CD14-positive monocyte (primary cell): ENCODE measurements around the gene HOXA7. TPM values are rescaled to one million over a fixed set of nuclear protein-coding genes. Genes with fewer than 3 reads are reported as not detected.
A peak's percentile ranks its signal among the peaks of the same experiment; 100 is the strongest.

Experiments
- DNase-seq, 3 donors: peaks; one replicate each; pipeline ENCODE4 v3.0.0-alpha.2; 2011 to 2022
- H2AFZ ChIP-seq: 2 replicates; pipeline ENCODE4 v1.6.0; 2012; ENCODE audit warnings: mild to moderate bottlenecking, low read depth, low read length, inconsistent platforms; ENCODE audit not compliant: insufficient read depth, poor library complexity, severe bottlenecking
- H3K27ac ChIP-seq, 2 donors: 1 replicate in 1 of 2; 2 replicates in 1 of 2; pipeline ENCODE4 v1.5.1; 2012 to 2013; ENCODE audit warnings: low read length in 2 of 2, control low read depth in 1 of 2, inconsistent platforms in 1 of 2, low read depth in 1 of 2, mild to moderate bottlenecking in 1 of 2
- H3K27me3 ChIP-seq, 2 donors: one replicate each; pipeline versions ENCODE4 v1.6.0 to v1.6.1; 2011 to 2013; ENCODE audit warnings: low read length in 2 of 2; ENCODE audit not compliant: control insufficient read depth in 2 of 2, insufficient read depth in 2 of 2
- H3K36me3 ChIP-seq, 2 donors: replicated peaks in 1 of 2; 1 replicate in 1 of 2; 2 replicates in 1 of 2; pipeline versions ENCODE4 v1.5.1 to v1.6.1; 2012 to 2013; ENCODE audit warnings: low read length in 2 of 2, control low read depth in 1 of 2, inconsistent platforms in 1 of 2, mild to moderate bottlenecking in 1 of 2; ENCODE audit not compliant: insufficient read depth in 2 of 2, control insufficient read depth in 1 of 2
- H3K4me1 ChIP-seq, 2 donors: 1 replicate in 1 of 2; 2 replicates in 1 of 2; pipeline versions ENCODE4 v1.5.1 to v1.6.1; 2012 to 2013; ENCODE audit warnings: low read length in 2 of 2, control low read depth in 1 of 2, inconsistent platforms in 1 of 2, mild to moderate bottlenecking in 1 of 2, moderate library complexity in 1 of 2; ENCODE audit not compliant: insufficient read depth in 2 of 2, control insufficient read depth in 1 of 2
- H3K4me2 ChIP-seq: replicated peaks from 2 replicates; pipeline ENCODE3; 2012; ENCODE audit warnings: low read length, moderate library complexity, mild to moderate bottlenecking; ENCODE audit not compliant: poor library complexity, severe bottlenecking; ENCODE audit errors: extremely low read depth
- H3K4me3 ChIP-seq, 3 experiments: fragments of 200-600 bp in 1 of 3; sonication (generic) in 1 of 3; replicated peaks in 1 of 3; 1 replicate in 2 of 3; 2 replicates in 1 of 3; pipeline ENCODE4 v1.5.1; 2011 to 2013; ENCODE audit warnings: low read length in 3 of 3, mild to moderate bottlenecking in 3 of 3, control low read depth in 2 of 3, low read depth in 2 of 3, inconsistent platforms in 1 of 3, moderate library complexity in 1 of 3
- H3K79me2 ChIP-seq: 2 replicates; pipeline ENCODE4 v1.6.0; 2012; ENCODE audit warnings: mild to moderate bottlenecking, control low read depth, inconsistent platforms, low read length, moderate library complexity; ENCODE audit not compliant: insufficient read depth
- H3K9ac ChIP-seq: 2 replicates; pipeline ENCODE4 v1.6.0; 2017; ENCODE audit warnings: low read length, mild to moderate bottlenecking; ENCODE audit not compliant: insufficient read depth, poor library complexity, severe bottlenecking
- H3K9me3 ChIP-seq, 2 donors: replicated peaks in 1 of 2; 1 replicate in 1 of 2; 2 replicates in 1 of 2; pipeline versions ENCODE4 v1.5.1 to v1.6.1; 2012 to 2013; ENCODE audit warnings: low read length in 2 of 2, control low read depth in 1 of 2; ENCODE audit not compliant: control insufficient read depth in 1 of 2, insufficient read depth in 1 of 2
- H4K20me1 ChIP-seq: 2 replicates; pipeline ENCODE4 v1.6.0; 2012; ENCODE audit warnings: mild to moderate bottlenecking, low read length, control low read depth, moderate library complexity; ENCODE audit not compliant: insufficient read depth
- H3K27ac Mint-ChIP-seq, 7 donors: one replicate each; pipeline ENCODE4 v1.8.0; 2020; ENCODE audit warnings: mild to moderate bottlenecking in 7 of 7, mixed read lengths in 7 of 7, moderate library complexity in 6 of 7, inconsistent platforms in 2 of 7
- H3K27me3 Mint-ChIP-seq, 3 donors: one replicate each; pipeline ENCODE4 v1.8.0; 2021 to 2022; ENCODE audit warnings: low read depth in 3 of 3, mild to moderate bottlenecking in 3 of 3, mixed read lengths in 3 of 3, moderate library complexity in 3 of 3, inconsistent platforms in 1 of 3
- H3K36me3 Mint-ChIP-seq, 2 donors: one replicate each; pipeline ENCODE4 v1.8.0; 2020; ENCODE audit warnings: mixed read lengths in 2 of 2, inconsistent platforms in 1 of 2, mild to moderate bottlenecking in 1 of 2
- H3K4me1 Mint-ChIP-seq: one replicate; pipeline ENCODE4 v1.8.0; 2020; ENCODE audit warnings: mild to moderate bottlenecking, mixed read lengths
- H3K4me3 Mint-ChIP-seq, 2 donors: one replicate each; pipeline ENCODE4 v1.8.0; 2020; ENCODE audit warnings: mild to moderate bottlenecking in 2 of 2, mixed read lengths in 2 of 2, moderate library complexity in 1 of 2
- H3K9me3 Mint-ChIP-seq, 7 donors: one replicate each; pipeline ENCODE4 v1.8.0; 2020 to 2022; ENCODE audit warnings: mixed read lengths in 7 of 7, mild to moderate bottlenecking in 6 of 7, moderate library complexity in 6 of 7, inconsistent platforms in 2 of 7
- CTCF ChIP-seq: fragments of 200-600 bp; IDR thresholded peaks from one replicate; pipeline ENCODE4 v1.8.0; 2022; ENCODE audit warnings: antibody characterized with exemption, mild to moderate bottlenecking
- WGBS: methylation state at CpG from one replicate; pipeline ENCODE4 v1.1.5; 2013; ENCODE audit warnings: missing lambda C conversion rate; ENCODE audit not compliant: insufficient coverage; 5-methylcytosine and 5-hydroxymethylcytosine counted together
- intact Hi-C, 2 donors: fragments of 100-400 bp; cut with micrococcal nuclease; formaldehyde crosslinking; loops; one replicate each; pipeline versions ENCODE4 v1.15.0 to v1.15.1; 2023
- polyA plus RNA-seq, 3 donors: library from polyadenylated mRNA; depleted of rRNA in 1 of 3; unstranded in 2 of 3; stranded (reverse) in 1 of 3; fragments of 300-500 nt in 2 of 3; fragments of >200 nt in 1 of 3; fragmentation: Illumina TruSeq in 2 of 3; gene quantifications; 1 replicate in 2 of 3; 2 replicates in 1 of 3; pipeline ENCODE4 v1.2.3, GENCODE V29; 2012 to 2021

The HOXA7 gene
- polyA plus RNA-seq, 3 donors, result not detected

- H3K27me3 ChIP-seq, result peaks cover 84 to 92% of the 10 kb centered on the region in 2 donors
- Mint-ChIP-seq H3K9me3 (peaks cover 0 to 40% (median 27%) of the 10 kb centered on the region in 7 donors), H3K4me1 (peaks cover 55% of the 10 kb centered on the region), H3K27me3 (peaks cover 85 to 91% (median 87%) of the 10 kb centered on the region in 3 donors), H3K4me3 (peak overlapping the region in 1 of 2 donors; percentile 84), H3K27ac (no peak overlapping the region), H3K36me3 (peaks cover 11 to 20% of the 10 kb centered on the region in 2 donors)
- intact Hi-C loops, result loop anchor here (5.0 to 10.0 kb wide), 3 partner anchors 587 to 825 kb away; no protein-coding TSS in a partner anchor
- H2AFZ ChIP-seq, result no peak overlapping the region
- no peaks in the 10 kb centered on the region for H4K20me1 ChIP-seq
- H3K36me3 ChIP-seq, result no peaks in the 10 kb centered on the region
- H3K4me2 ChIP-seq, result no peak overlapping the region
- no peak overlapping the region for H3K4me3 ChIP-seq
- TF ChIP-seq CTCF, result no peak
- no peak overlapping the region for H3K9ac ChIP-seq
- H3K9me3 ChIP-seq, result peaks cover 4 to 36% of the 10 kb centered on the region in 2 donors
- H3K4me1 ChIP-seq, result peaks cover 40 to 51% of the 10 kb centered on the region in 2 donors
- H3K79me2 ChIP-seq, result no peaks in the 10 kb centered on the region
- H3K27ac ChIP-seq, result no peak overlapping the region
- DNase-seq, result no peak
- 16% methylated on average over 7 of the region's 18 CpGs for WGBS
Observed at GRCh38 chr7:27197137-27198042, 40.9 kb upstream of the HOXA7 start.

DNA sequence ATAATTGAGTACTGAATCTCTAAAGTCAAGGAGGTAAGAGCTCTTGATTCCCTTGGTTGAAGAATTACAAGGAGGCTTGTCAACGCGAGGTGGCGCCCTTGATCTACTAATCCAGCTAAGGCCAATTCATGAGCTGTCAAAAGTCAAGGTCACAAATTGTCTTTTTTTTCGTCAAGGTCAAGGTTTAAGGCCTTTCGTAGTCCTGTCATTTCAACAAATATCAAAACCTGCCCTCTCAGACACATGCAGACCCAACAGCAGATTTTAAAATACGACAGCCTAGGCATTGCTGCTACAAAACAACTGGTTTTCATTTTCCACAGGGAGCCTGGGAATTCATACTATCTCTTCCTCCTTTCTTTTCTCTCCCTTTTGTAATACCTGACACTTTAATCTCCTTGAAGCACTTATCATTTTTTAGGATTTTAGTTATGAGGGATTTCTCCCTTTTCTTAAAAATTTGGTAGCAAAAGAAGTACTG, 39.9 kb upstream of the HOXA7 start:
- peaks cover 38 to 47% of the 10 kb centered on the region in 2 donors for H3K4me1 ChIP-seq
- WGBS, result 2% methylated on average over 6 of the region's 6 CpGs
- Mint-ChIP-seq H3K27ac (no peak overlapping the region), H3K9me3 (peaks cover 0 to 40% (median 24%) of the 10 kb centered on the region in 7 donors), H3K27me3 (peaks cover 84 to 91% (median 87%) of the 10 kb centered on the region in 3 donors), H3K4me1 (peaks cover 51% of the 10 kb centered on the region), H3K4me3 (peak overlapping the region in 1 of 2 donors; percentile 84), H3K36me3 (peaks cover 11 to 17% of the 10 kb centered on the region in 2 donors)
- peak; percentile 58 to 77 (median 74) for DNase-seq
- H3K4me3 ChIP-seq, result no peak overlapping the region
- no peaks in the 10 kb centered on the region for H3K36me3 ChIP-seq
- peaks cover 86 to 92% of the 10 kb centered on the region in 2 donors for H3K27me3 ChIP-seq
- peak; percentile 96 for TF ChIP-seq CTCF
- no peak overlapping the region for H3K9ac ChIP-seq
- H3K9me3 ChIP-seq, result peaks cover 6 to 47% of the 10 kb centered on the region in 2 donors
- intact Hi-C loops, result loop anchor here (5.0 to 10.0 kb wide), 3 partner anchors 588 to 826 kb away; no protein-coding TSS in a partner anchor
- H3K79me2 ChIP-seq, result no peaks in the 10 kb centered on the region
- H4K20me1 ChIP-seq, result no peaks in the 10 kb centered on the region
- no peak overlapping the region for H3K4me2 ChIP-seq
- H3K27ac ChIP-seq, result no peak overlapping the region
- no peak overlapping the region for H2AFZ ChIP-seq
